NT2/D1 (cell line): Measurements from ENCODE around the gene POSTN.

Source experiments
- DNase-seq: peaks from one replicate; pipeline ENCODE4 v3.0.0-alpha.2; 2011; ENCODE audit warnings: low read depth, low spot score
- H3K27me3 ChIP-seq: 2 replicates; pipeline ENCODE4 v1.6.0; 2011; ENCODE audit warnings: mild to moderate bottlenecking; ENCODE audit not compliant: insufficient read length, insufficient read depth
- H3K36me3 ChIP-seq: 2 replicates; pipeline ENCODE4 v1.6.1; 2011; ENCODE audit warnings: mild to moderate bottlenecking, low read length, mixed read lengths; ENCODE audit not compliant: insufficient read depth, insufficient read length
- H3K4me1 ChIP-seq: 2 replicates; pipeline ENCODE4 v1.5.1; 2011; ENCODE audit not compliant: insufficient read depth, insufficient read length
- H3K4me3 ChIP-seq: 2 replicates; pipeline ENCODE4 v1.5.1; 2011; ENCODE audit warnings: low read depth; ENCODE audit not compliant: insufficient read length
- H3K9ac ChIP-seq: 2 replicates; pipeline ENCODE4 v1.6.0; 2011; ENCODE audit warnings: low read depth; ENCODE audit not compliant: insufficient read length
- H3K9me3 ChIP-seq: 2 replicates; pipeline ENCODE4 v1.5.1; 2011; ENCODE audit warnings: mild to moderate bottlenecking, low read length; ENCODE audit not compliant: insufficient read depth
- SUZ12 ChIP-seq: IDR thresholded peaks from 2 replicates; pipeline ENCODE4 v1.6.1; 2011; ENCODE audit not compliant: insufficient read length, insufficient read depth; ENCODE audit errors: extremely low read depth
- YY1 ChIP-seq: IDR thresholded peaks from 2 replicates; pipeline ENCODE4 v1.6.1; 2011; ENCODE audit not compliant: insufficient read length, insufficient read depth
- ZNF274 ChIP-seq: IDR thresholded peaks from 2 replicates; pipeline ENCODE4 v1.6.1; 2011; ENCODE audit warnings: mild to moderate bottlenecking, low read depth, low read length

Gene POSTN

DNA sequence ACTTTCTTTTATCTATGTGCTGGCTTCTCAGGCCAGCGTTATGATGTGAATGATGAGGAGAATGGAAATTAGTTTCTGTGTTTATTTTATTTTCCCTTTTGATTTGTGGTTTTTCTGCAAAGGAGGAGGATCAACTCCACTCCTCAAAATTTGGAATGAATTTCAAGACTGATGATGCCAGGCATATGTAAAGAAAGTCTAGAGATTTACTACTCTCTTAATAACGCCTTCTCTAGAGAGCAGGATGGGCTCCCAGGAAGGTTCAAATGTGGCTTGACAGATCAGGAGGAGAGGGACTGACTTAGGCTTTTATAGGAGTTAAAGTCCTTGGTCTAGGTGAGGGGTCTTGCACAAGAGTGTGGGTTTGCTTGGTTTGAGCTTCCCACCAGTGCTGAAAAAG, 15.1 kb upstream of the POSTN start:
- H3K9me3 ChIP-seq: no peaks in the 10 kb centered on the region
- no peak for DNase-seq
- H3K27me3 ChIP-seq: no peaks in the 10 kb centered on the region
- TF ChIP-seq SUZ12: no peak
- TF ChIP-seq YY1: no peak
- no peak for TF ChIP-seq ZNF274
- no peaks in the 10 kb centered on the region for H3K36me3 ChIP-seq
- no peaks in the 10 kb centered on the region for H3K4me1 ChIP-seq
- no peak overlapping the region for H3K4me3 ChIP-seq
- H3K9ac ChIP-seq: no peak overlapping the region

DNA sequence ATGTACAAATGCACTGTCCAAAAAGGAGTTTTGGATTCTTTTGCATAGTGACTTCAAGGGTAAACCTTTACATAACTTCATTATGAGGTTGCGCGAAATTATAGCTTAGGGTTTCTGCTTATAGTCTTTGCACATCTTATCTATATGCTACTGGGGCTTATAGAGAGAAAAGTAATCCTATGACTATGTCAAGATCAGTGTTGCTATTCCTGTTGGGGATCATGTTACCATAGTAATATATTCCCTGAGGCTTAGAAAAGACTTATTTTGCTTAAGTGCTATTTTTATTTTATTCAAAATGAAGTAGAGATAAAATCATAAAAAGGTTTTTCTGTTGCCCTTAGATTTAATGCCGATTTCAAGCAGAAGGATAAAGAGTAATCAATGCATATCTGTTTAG, 14.7 kb upstream of the POSTN start:
- Histone ChIP-seq H3K4me3 (no peak overlapping the region), H3K9ac (no peak overlapping the region), H3K36me3 (no peaks in the 10 kb centered on the region), H3K27me3 (no peaks in the 10 kb centered on the region), H3K4me1 (no peaks in the 10 kb centered on the region), H3K9me3 (no peaks in the 10 kb centered on the region)
- DNase-seq: no peak
- TF ChIP-seq ZNF274: no peak
- no peak for TF ChIP-seq SUZ12
- no peak for TF ChIP-seq YY1

- H3K9me3 ChIP-seq: no peaks in the 10 kb centered on the region
- no peak for DNase-seq
- no peaks in the 10 kb centered on the region for H3K4me1 ChIP-seq
- H3K9ac ChIP-seq: no peak overlapping the region
- no peaks in the 10 kb centered on the region for H3K27me3 ChIP-seq
- H3K4me3 ChIP-seq: no peak overlapping the region
- no peaks in the 10 kb centered on the region for H3K36me3 ChIP-seq
- TF ChIP-seq SUZ12: no peak
- TF ChIP-seq YY1: no peak
- TF ChIP-seq ZNF274: no peak
Observed at GRCh38 chr13:37608750-37609339, 10.3 kb upstream of the POSTN start.

GRCh38 chr13:37602733-37603381, 4.3 kb upstream of the POSTN start:
- no peak for DNase-seq
- no peak for TF ChIP-seq YY1
- no peak for TF ChIP-seq ZNF274
- no peak for TF ChIP-seq SUZ12
- Histone ChIP-seq H3K9me3 (no peaks in the 10 kb centered on the region), H3K36me3 (no peaks in the 10 kb centered on the region), H3K4me1 (no peaks in the 10 kb centered on the region), H3K9ac (no peak overlapping the region), H3K27me3 (no peaks in the 10 kb centered on the region), H3K4me3 (no peak overlapping the region)

- no peak overlapping the region for H3K9ac ChIP-seq
- DNase-seq: no peak
- H3K4me3 ChIP-seq: no peak overlapping the region
- H3K36me3 ChIP-seq: no peaks in the 10 kb centered on the region
- no peaks in the 10 kb centered on the region for H3K4me1 ChIP-seq
- no peaks in the 10 kb centered on the region for H3K9me3 ChIP-seq
- H3K27me3 ChIP-seq: no peaks in the 10 kb centered on the region
- no peak for TF ChIP-seq YY1
- no peak for TF ChIP-seq ZNF274
- TF ChIP-seq SUZ12: no peak
Observed at GRCh38 chr13:37601648-37602440, 3.3 kb upstream of the POSTN start.

- no peak for DNase-seq
- H3K9me3 ChIP-seq: no peaks in the 10 kb centered on the region
Observed at GRCh38 chr13:37599519-37599918, 951 bp upstream of the POSTN start.

GRCh38 chr13:37597477-37598025, 1.0 kb downstream of the POSTN start:
- no peak overlapping the region for H3K9ac ChIP-seq
- TF ChIP-seq SUZ12 (no peak), YY1 (no peak), ZNF274 (no peak)
- no peak overlapping the region for H3K4me3 ChIP-seq

More at GRCh38 chr13:37599519-37599918, 951 bp upstream of the POSTN start:
- no peaks in the 10 kb centered on the region for H3K27me3 ChIP-seq
- TF ChIP-seq YY1 (no peak), SUZ12 (no peak), ZNF274 (no peak)
- H3K4me3 ChIP-seq: no peak overlapping the region
- no peaks in the 10 kb centered on the region for H3K36me3 ChIP-seq
- H3K4me1 ChIP-seq: no peaks in the 10 kb centered on the region
- no peak overlapping the region for H3K9ac ChIP-seq

More at GRCh38 chr13:37597477-37598025, 1.0 kb downstream of the POSTN start:
- no peak for DNase-seq
- H3K4me1 ChIP-seq: no peaks in the 10 kb centered on the region
- H3K27me3 ChIP-seq: no peaks in the 10 kb centered on the region
- H3K9me3 ChIP-seq: no peaks in the 10 kb centered on the region
- no peaks in the 10 kb centered on the region for H3K36me3 ChIP-seq
